ENCODE measurements around the gene SMYD4. TPM values are rescaled to one million over a fixed set of nuclear protein-coding genes. Genes with fewer than 3 reads are reported as not detected.
A peak's percentile ranks its signal among the peaks of the same experiment; 100 is the strongest.

Gene SMYD4
- total RNA-seq, 4 donors from 2014 or later = 9.4 to 13.0 (median 10.0) TPM

GRCh38 chr17:1782171-1782567, 47.5 kb downstream of the SMYD4 start:
- intact Hi-C loops (cut with DNase I; ENCODE audit: low total_unique reads) = loop anchor here (5.0 kb wide), 1 partner anchor 60 kb away; the partner anchor contains the start of gene WDR81
- no peak for TF ChIP-seq POLR2A (IDR thresholded peaks at IDR 0.05)
- TF ChIP-seq CTCF (IDR thresholded peaks at IDR 0.05) = no peak
- WGBS, 2 donors = 63 to 68% methylated on average over 6 of the region's 6 CpGs
- no peak overlapping the region for H3K4me3 ChIP-seq (ENCODE audit: low read depth, poor library complexity, severe bottlenecking)
- DNase-seq (ENCODE audit: low spot score in 2 of 2) = no peak

- H3K4me3 ChIP-seq (ENCODE audit: low read depth, poor library complexity, severe bottlenecking) = no peak overlapping the region
- WGBS, 2 donors = 41 to 43% methylated on average over 8 of the region's 8 CpGs
- peak; percentile 80 to 96 for DNase-seq (ENCODE audit: low spot score in 2 of 2)
- intact Hi-C loops (cut with DNase I; ENCODE audit: low total_unique reads) = loop anchor here (5.0 kb wide), 1 partner anchor 57 kb away; the partner anchor contains the start of gene WDR81
- TF ChIP-seq CTCF (IDR thresholded peaks at IDR 0.05) (no peak), POLR2A (IDR thresholded peaks at IDR 0.05) (no peak)
Observed at GRCh38 chr17:1779571-1780131, 50.1 kb downstream of the SMYD4 start.

- intact Hi-C loops (cut with DNase I; ENCODE audit: low total_unique reads) = no loop called here
- DNase-seq (ENCODE audit: low spot score in 2 of 2) = no peak
- no peak overlapping the region for H3K4me3 ChIP-seq (ENCODE audit: low read depth, poor library complexity, severe bottlenecking)
- 81 to 83% methylated on average over 7 of the region's 7 CpGs for WGBS, 2 donors
- TF ChIP-seq CTCF (IDR thresholded peaks at IDR 0.05) (no peak), POLR2A (IDR thresholded peaks at IDR 0.05) (no peak)
Observed at GRCh38 chr17:1776857-1777256, 52.8 kb downstream of the SMYD4 start.

GRCh38 chr17:1776328-1776727, 53.4 kb downstream of the SMYD4 start:
- no peak for DNase-seq (ENCODE audit: low spot score in 2 of 2)
- intact Hi-C loops (cut with DNase I; ENCODE audit: low total_unique reads) = no loop called here
- no peak overlapping the region for H3K4me3 ChIP-seq (ENCODE audit: low read depth, poor library complexity, severe bottlenecking)
- TF ChIP-seq POLR2A (IDR thresholded peaks at IDR 0.05) = no peak
- TF ChIP-seq CTCF (IDR thresholded peaks at IDR 0.05) = no peak
- WGBS, 2 donors = 90 to 95% methylated on average over 10 of the region's 10 CpGs

GRCh38 chr17:1774390-1775176, 55.1 kb downstream of the SMYD4 start:
- TF ChIP-seq CTCF (IDR thresholded peaks at IDR 0.05) (no peak), POLR2A (IDR thresholded peaks at IDR 0.05) (no peak)
- H3K4me3 ChIP-seq (ENCODE audit: low read depth, poor library complexity, severe bottlenecking) = no peak overlapping the region
- no peak for DNase-seq (ENCODE audit: low spot score in 2 of 2)
- 85 to 90% methylated on average over 21 of the region's 21 CpGs for WGBS, 2 donors
- intact Hi-C loops (cut with DNase I; ENCODE audit: low total_unique reads) = no loop called here
